ENCODE data around the gene SRD5A1.

Gene SRD5A1

DNA sequence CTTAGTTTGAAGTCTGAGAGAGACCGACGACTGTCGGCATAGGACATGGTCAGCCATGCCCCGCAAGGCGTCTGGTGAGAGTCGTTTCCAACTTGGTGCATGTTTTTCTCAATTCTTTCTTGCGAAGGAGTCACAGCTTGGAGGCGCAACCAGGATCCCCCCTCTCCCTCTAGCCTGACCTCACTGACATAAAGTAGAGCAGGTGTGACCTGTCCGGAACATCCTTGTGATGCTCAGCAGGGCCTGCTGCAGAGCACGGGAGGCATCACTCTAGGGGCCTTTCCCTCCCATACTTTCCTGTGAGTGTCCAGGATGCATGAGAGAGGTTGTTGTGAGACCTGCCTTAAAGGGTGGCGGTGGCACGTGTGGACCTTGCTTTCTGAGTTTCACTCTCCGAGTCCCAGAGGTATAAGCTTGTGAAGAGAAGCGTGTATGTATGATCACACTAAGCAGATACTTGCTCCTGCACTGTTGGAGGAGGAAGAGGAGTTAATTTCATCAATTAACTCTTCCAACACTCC, 85.0 kb downstream of the SRD5A1 start:
- Histone ChIP-seq H3K4me2 (ENCODE audit: low read depth, low read length) (0 out of 2 replicates have a peak overlapping the region, but pooled peaks have one; percentile 10), H3F3A (ENCODE audit: insufficient read depth, low read length) (peaks cover 31% of the 10 kb centered on the region), H3K4me3 (ENCODE audit: low read length) (no peak overlapping the region), H2AFZ (ENCODE audit: low read length) (no peak overlapping the region), H3K79me2 (ENCODE audit: low read length) (peaks cover 88% of the 10 kb centered on the region), H3K9ac (ENCODE audit: low read length) (no peak overlapping the region), H3K9me3 (replicated peaks; ENCODE audit: insufficient read depth, low read length) (no peaks in the 10 kb centered on the region), H3K9me2 (replicated peaks; ENCODE audit: insufficient read depth, low read length) (no peaks in the 10 kb centered on the region), H4K20me1 (ENCODE audit: insufficient read depth, low read length) (peaks cover 18% of the 10 kb centered on the region), H3K36me3 (replicated peaks; ENCODE audit: insufficient read depth, low read length) (peaks cover 5% of the 10 kb centered on the region; the same call in 1 of the 2 replicates), H3K4me1 (ENCODE audit: low read length) (peaks cover 55% of the 10 kb centered on the region), H3K27ac (ENCODE audit: low read length) (no peak overlapping the region), H3K27me3 (replicated peaks; ENCODE audit: insufficient read depth, low read length) (no peaks in the 10 kb centered on the region)
- TF ChIP-seq EZH2 (optimal IDR thresholded peaks at IDR 0.05; ENCODE audit: low read depth, low read length), result no peak
- TF ChIP-seq, protein P1, sequence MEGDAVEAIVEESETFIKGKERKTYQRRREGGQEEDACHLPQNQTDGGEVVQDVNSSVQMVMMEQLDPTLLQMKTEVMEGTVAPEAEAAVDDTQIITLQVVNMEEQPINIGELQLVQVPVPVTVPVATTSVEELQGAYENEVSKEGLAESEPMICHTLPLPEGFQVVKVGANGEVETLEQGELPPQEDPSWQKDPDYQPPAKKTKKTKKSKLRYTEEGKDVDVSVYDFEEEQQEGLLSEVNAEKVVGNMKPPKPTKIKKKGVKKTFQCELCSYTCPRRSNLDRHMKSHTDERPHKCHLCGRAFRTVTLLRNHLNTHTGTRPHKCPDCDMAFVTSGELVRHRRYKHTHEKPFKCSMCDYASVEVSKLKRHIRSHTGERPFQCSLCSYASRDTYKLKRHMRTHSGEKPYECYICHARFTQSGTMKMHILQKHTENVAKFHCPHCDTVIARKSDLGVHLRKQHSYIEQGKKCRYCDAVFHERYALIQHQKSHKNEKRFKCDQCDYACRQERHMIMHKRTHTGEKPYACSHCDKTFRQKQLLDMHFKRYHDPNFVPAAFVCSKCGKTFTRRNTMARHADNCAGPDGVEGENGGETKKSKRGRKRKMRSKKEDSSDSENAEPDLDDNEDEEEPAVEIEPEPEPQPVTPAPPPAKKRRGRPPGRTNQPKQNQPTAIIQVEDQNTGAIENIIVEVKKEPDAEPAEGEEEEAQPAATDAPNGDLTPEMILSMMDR (IDR thresholded peaks at IDR 0.05; ENCODE audit: low read length), result no peak
- no peak for TF ChIP-seq EZH2phosphoT487 (IDR thresholded peaks at IDR 0.05; ENCODE audit: low read length)
- no peak for DNase-seq

DNA sequence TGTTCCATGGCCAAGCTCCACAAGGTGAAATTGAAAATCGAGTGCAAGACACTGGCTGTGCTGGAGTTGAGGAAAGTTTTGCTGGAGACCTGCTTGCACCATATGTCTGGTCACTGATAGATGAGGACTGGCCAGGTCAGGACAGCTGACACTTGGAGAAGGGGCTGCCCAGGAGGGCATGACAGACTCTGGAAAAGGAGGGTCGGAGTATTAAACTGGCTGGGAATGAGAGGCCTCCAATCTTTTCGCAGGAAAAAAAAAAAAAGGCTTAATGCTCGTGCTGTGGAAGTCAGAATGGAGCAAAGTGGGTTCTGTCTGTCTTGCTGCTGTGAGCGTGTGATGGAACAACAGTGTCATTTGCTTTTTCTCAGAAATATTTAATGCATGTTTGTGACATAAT, 85.5 kb downstream of the SRD5A1 start:
- Histone ChIP-seq H3K9ac (ENCODE audit: low read length) (no peak overlapping the region), H3K27me3 (replicated peaks; ENCODE audit: insufficient read depth, low read length) (no peaks in the 10 kb centered on the region), H3K9me2 (replicated peaks; ENCODE audit: insufficient read depth, low read length) (no peaks in the 10 kb centered on the region), H3K4me3 (ENCODE audit: low read length) (no peak overlapping the region), H4K20me1 (ENCODE audit: insufficient read depth, low read length) (peaks cover 18% of the 10 kb centered on the region), H3K4me2 (ENCODE audit: low read depth, low read length) (0 out of 2 replicates have a peak overlapping the region, but pooled peaks have one; percentile 10), H3K9me3 (replicated peaks; ENCODE audit: insufficient read depth, low read length) (no peaks in the 10 kb centered on the region), H3K4me1 (ENCODE audit: low read length) (peaks cover 59% of the 10 kb centered on the region), H2AFZ (ENCODE audit: low read length) (no peak overlapping the region), H3K79me2 (ENCODE audit: low read length) (peaks cover 93% of the 10 kb centered on the region), H3F3A (ENCODE audit: insufficient read depth, low read length) (peaks cover 31% of the 10 kb centered on the region), H3K36me3 (replicated peaks; ENCODE audit: insufficient read depth, low read length) (peaks cover 5% of the 10 kb centered on the region; the same call in 1 of the 2 replicates), H3K27ac (ENCODE audit: low read length) (no peak overlapping the region)
- no peak for DNase-seq
- no peak for TF ChIP-seq EZH2phosphoT487 (IDR thresholded peaks at IDR 0.05; ENCODE audit: low read length)
- TF ChIP-seq EZH2 (optimal IDR thresholded peaks at IDR 0.05; ENCODE audit: low read depth, low read length), result no peak
- TF ChIP-seq, protein P1 (IDR thresholded peaks at IDR 0.05; ENCODE audit: low read length), result no peak

DNA sequence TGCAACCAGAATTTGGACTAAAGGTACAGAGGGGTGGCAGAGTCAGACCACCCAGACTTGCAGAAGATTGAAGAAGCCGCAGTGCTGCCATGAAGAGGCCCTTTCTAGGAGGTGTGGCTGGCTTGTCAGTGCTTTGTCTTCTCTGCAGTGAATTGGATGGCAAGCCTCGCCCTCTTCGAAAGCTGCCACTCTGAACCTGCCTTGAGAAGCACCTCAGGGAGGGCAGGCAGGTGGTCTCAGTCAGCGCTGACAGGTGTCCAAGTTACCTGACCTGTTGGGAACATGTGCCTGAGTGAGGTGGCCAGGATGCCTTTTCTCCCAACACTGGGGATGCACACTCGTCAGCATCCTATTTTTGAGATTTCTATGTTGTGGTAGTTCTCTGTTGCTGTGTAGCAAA, 86.2 kb downstream of the SRD5A1 start:
- no peaks in the 10 kb centered on the region for H3K9me3 ChIP-seq (replicated peaks; ENCODE audit: insufficient read depth, low read length)
- peaks cover 18% of the 10 kb centered on the region for H4K20me1 ChIP-seq (ENCODE audit: insufficient read depth, low read length)
- no peaks in the 10 kb centered on the region for H3K27me3 ChIP-seq (replicated peaks; ENCODE audit: insufficient read depth, low read length)
- peaks cover 5% of the 10 kb centered on the region; the same call in 1 of the 2 replicates for H3K36me3 ChIP-seq (replicated peaks; ENCODE audit: insufficient read depth, low read length)
- H3K79me2 ChIP-seq (ENCODE audit: low read length), result peaks cover 99% of the 10 kb centered on the region
- no peak overlapping the region for H3K4me3 ChIP-seq (ENCODE audit: low read length)
- H3K4me2 ChIP-seq (ENCODE audit: low read depth, low read length), result no peak overlapping the region
- no peak for DNase-seq
- peaks cover 31% of the 10 kb centered on the region for H3F3A ChIP-seq (ENCODE audit: insufficient read depth, low read length)
- no peaks in the 10 kb centered on the region for H3K9me2 ChIP-seq (replicated peaks; ENCODE audit: insufficient read depth, low read length)
- H3K9ac ChIP-seq (ENCODE audit: low read length), result no peak overlapping the region
- TF ChIP-seq EZH2phosphoT487 (IDR thresholded peaks at IDR 0.05; ENCODE audit: low read length), result no peak
- H3K27ac ChIP-seq (ENCODE audit: low read length), result no peak overlapping the region
- H2AFZ ChIP-seq (ENCODE audit: low read length), result no peak overlapping the region
- H3K4me1 ChIP-seq (ENCODE audit: low read length), result peaks cover 59% of the 10 kb centered on the region

DNA sequence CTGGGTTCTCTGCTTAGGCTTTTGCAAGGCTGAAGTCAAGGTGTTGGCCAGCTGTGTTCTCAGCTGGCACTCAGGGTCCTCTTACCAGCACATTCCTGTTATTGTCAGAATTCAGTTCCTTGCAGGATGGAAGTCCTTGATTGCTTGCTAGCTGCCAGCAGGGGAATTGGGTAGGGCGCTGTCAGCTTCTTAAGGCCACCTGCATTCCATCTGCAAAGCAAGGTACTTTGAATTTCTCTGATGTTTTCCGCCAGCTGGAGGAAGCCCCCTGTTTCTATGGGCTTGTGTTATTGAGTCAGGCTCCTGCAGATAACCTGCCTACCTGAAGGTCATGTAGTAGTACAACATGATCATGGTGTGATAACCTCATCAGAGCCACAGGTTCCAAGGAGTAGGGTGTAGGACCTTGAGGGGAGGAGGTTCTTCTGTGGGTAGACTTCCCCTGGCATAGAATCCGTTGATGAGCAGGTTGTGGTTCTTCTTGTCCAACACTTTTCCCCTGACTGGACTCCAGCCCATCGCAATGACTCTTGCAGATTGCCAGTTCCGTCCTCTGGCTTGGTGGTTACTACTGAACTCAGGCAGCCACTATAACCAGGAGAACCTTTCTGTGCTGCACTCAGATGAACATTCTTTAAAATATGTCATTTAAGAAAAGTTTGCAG, 86.8 kb downstream of the SRD5A1 start:
- H3K9me2 ChIP-seq (replicated peaks; ENCODE audit: insufficient read depth, low read length), result no peaks in the 10 kb centered on the region
- TF ChIP-seq EZH2phosphoT487 (IDR thresholded peaks at IDR 0.05; ENCODE audit: low read length), result no peak
- TF ChIP-seq EZH2 (optimal IDR thresholded peaks at IDR 0.05; ENCODE audit: low read depth, low read length), result no peak
- TF ChIP-seq, protein P1 (IDR thresholded peaks at IDR 0.05; ENCODE audit: low read length), result no peak
- peaks cover 99% of the 10 kb centered on the region for H3K79me2 ChIP-seq (ENCODE audit: low read length)
- H3K36me3 ChIP-seq (replicated peaks; ENCODE audit: insufficient read depth, low read length), result peaks cover 5% of the 10 kb centered on the region; the same call in 1 of the 2 replicates
- peaks cover 59% of the 10 kb centered on the region for H3K4me1 ChIP-seq (ENCODE audit: low read length)
- H3K9ac ChIP-seq (ENCODE audit: low read length), result no peak overlapping the region
- no peak overlapping the region; the same call in 1 of the 2 replicates for H3K4me2 ChIP-seq (ENCODE audit: low read depth, low read length)
- H3K27ac ChIP-seq (ENCODE audit: low read length), result no peak overlapping the region
- H3K9me3 ChIP-seq (replicated peaks; ENCODE audit: insufficient read depth, low read length), result no peaks in the 10 kb centered on the region
- no peak for DNase-seq
- H4K20me1 ChIP-seq (ENCODE audit: insufficient read depth, low read length), result peaks cover 18% of the 10 kb centered on the region
- no peak overlapping the region for H3K4me3 ChIP-seq (ENCODE audit: low read length)
- no peaks in the 10 kb centered on the region for H3K27me3 ChIP-seq (replicated peaks; ENCODE audit: insufficient read depth, low read length)
- no peak overlapping the region for H2AFZ ChIP-seq (ENCODE audit: low read length)
- H3F3A ChIP-seq (ENCODE audit: insufficient read depth, low read length), result peaks cover 28% of the 10 kb centered on the region

All from MM.1S (cell line).